D721Med (cell line): ENCODE results near the gene DMBT1.

Experiments used
- DNase-seq: peaks from one replicate; pipeline ENCODE4 v3.0.0; 2011; ENCODE audit warnings: low spot score; ENCODE audit not compliant: insufficient read length
- FAIRE-seq: peaks from 2 replicates; lab custom pipeline; 2011; peaks lifted over from hg19 to GRCh38; lab: Jason Lieb, UNC
- CTCF ChIP-seq: IDR thresholded peaks from 2 replicates; pipeline ENCODE4 v1.5.1; 2012; ENCODE audit warnings: mild to moderate bottlenecking, control low read depth; ENCODE audit not compliant: insufficient read depth; ENCODE audit errors: missing control alignments

The DMBT1 gene

GRCh38 chr10:122642726-122643605 lies 82.4 kb downstream of the DMBT1 start:
- DNase-seq: no peak
- TF ChIP-seq CTCF: no peak
- FAIRE-seq: no peak

- TF ChIP-seq CTCF: no peak
- FAIRE-seq: no peak
- no peak for DNase-seq
Observed at GRCh38 chr10:122643931-122644534, 83.5 kb downstream of the DMBT1 start.

- no peak for TF ChIP-seq CTCF
- DNase-seq (no peak), FAIRE-seq (no peak)
Observed at GRCh38 chr10:122646511-122647382, 86.2 kb downstream of the DMBT1 start.

GRCh38 chr10:122647383-122647968 lies 86.9 kb downstream of the DMBT1 start:
- FAIRE-seq: no peak
- no peak for TF ChIP-seq CTCF
- DNase-seq: no peak

- peak; percentile 65 for TF ChIP-seq CTCF
- FAIRE-seq (no peak), DNase-seq (no peak)
Observed at GRCh38 chr10:122648599-122649428, 88.3 kb downstream of the DMBT1 start.

GRCh38 chr10:122649903-122650302 lies 89.3 kb downstream of the DMBT1 start:
- TF ChIP-seq CTCF: no peak
- no peak for FAIRE-seq
- DNase-seq: no peak
